Neural crest cell (in vitro differentiated cells): Measurements from ENCODE around the gene SUGP2. TPM values are rescaled to one million over a fixed set of nuclear protein-coding genes. Genes with fewer than 3 reads are reported as not detected.

Experiments used
- DNase-seq: peaks from one replicate; pipeline ENCODE4 v3.0.0; 2021; ENCODE audit warnings: low read depth, mixed read lengths, low spot score
- H3K27ac Mint-ChIP-seq: one replicate; pipeline ENCODE4 v1.8.0; 2021; ENCODE audit warnings: mild to moderate bottlenecking, mixed read lengths; ENCODE audit not compliant: unreplicated experiment
- H3K27me3 Mint-ChIP-seq: 2 replicates; pipeline ENCODE4 v1.8.0; 2021; ENCODE audit warnings: low read depth, mild to moderate bottlenecking, mixed read lengths
- H3K36me3 Mint-ChIP-seq: 2 replicates; pipeline ENCODE4 v1.8.0; 2021; ENCODE audit warnings: low read depth, mild to moderate bottlenecking, mixed read lengths
- H3K4me1 Mint-ChIP-seq: 2 replicates; pipeline ENCODE4 v1.8.0; 2021; ENCODE audit warnings: mixed read lengths
- H3K4me3 Mint-ChIP-seq: one replicate; pipeline ENCODE4 v1.8.0; 2021; ENCODE audit warnings: mild to moderate bottlenecking, mixed read lengths
- H3K9me3 Mint-ChIP-seq: 2 replicates; pipeline ENCODE4 v1.8.0; 2021; ENCODE audit warnings: mixed read lengths
- CTCF ChIP-seq: fragments of 200-600 bp; sonication (generic); conservative IDR thresholded peaks from 2 replicates; pipeline ENCODE4 v1.5.0; 2021; ENCODE audit warnings: antibody characterized with exemption, mild to moderate bottlenecking
- total RNA-seq: library from RNA; stranded (reverse); gene quantifications from 2 replicates; pipeline ENCODE4 v1.2.1, GENCODE V29; 2021

The SUGP2 gene
- total RNA-seq, 1 donor from 2014 or later = 160 TPM

GRCh38 chr19:18993115-18993514 lies 40.2 kb downstream of the SUGP2 start:
- Mint-ChIP-seq H3K36me3 (peaks cover 4% of the 10 kb centered on the region), H3K4me3 (no peak overlapping the region), H3K4me1 (peaks cover 7% of the 10 kb centered on the region), H3K9me3 (no peaks in the 10 kb centered on the region), H3K27ac (no peak overlapping the region), H3K27me3 (no peaks in the 10 kb centered on the region)
- TF ChIP-seq CTCF = no peak
- DNase-seq = no peak

- Mint-ChIP-seq H3K27ac (no peak overlapping the region), H3K36me3 (peaks cover 4% of the 10 kb centered on the region), H3K27me3 (no peaks in the 10 kb centered on the region), H3K9me3 (no peaks in the 10 kb centered on the region), H3K4me1 (peaks cover 7% of the 10 kb centered on the region), H3K4me3 (no peak overlapping the region)
- TF ChIP-seq CTCF = no peak
- DNase-seq = no peak
Observed at GRCh38 chr19:18992696-18993095, 40.6 kb downstream of the SUGP2 start.

GRCh38 chr19:18991468-18991867 lies 41.8 kb downstream of the SUGP2 start:
- no peak for TF ChIP-seq CTCF
- no peak overlapping the region for H3K27ac Mint-ChIP-seq
- H3K4me3 Mint-ChIP-seq = no peak overlapping the region
- no peaks in the 10 kb centered on the region for H3K9me3 Mint-ChIP-seq
- peaks cover 4% of the 10 kb centered on the region for H3K27me3 Mint-ChIP-seq
- DNase-seq = no peak
- peaks cover 4% of the 10 kb centered on the region for H3K36me3 Mint-ChIP-seq
- H3K4me1 Mint-ChIP-seq = peaks cover 12% of the 10 kb centered on the region

- H3K27ac Mint-ChIP-seq = no peak overlapping the region
- H3K4me1 Mint-ChIP-seq = peaks cover 11% of the 10 kb centered on the region
- H3K36me3 Mint-ChIP-seq = peaks cover 4% of the 10 kb centered on the region
Observed at GRCh38 chr19:18991006-18991405, 42.3 kb downstream of the SUGP2 start.

GRCh38 chr19:18990128-18990708 lies 43.1 kb downstream of the SUGP2 start:
- peaks cover 10% of the 10 kb centered on the region for H3K4me1 Mint-ChIP-seq
- no peak for TF ChIP-seq CTCF
- no peak overlapping the region for H3K4me3 Mint-ChIP-seq
- peaks cover 4% of the 10 kb centered on the region for H3K27me3 Mint-ChIP-seq
- no peak overlapping the region for H3K27ac Mint-ChIP-seq
- H3K36me3 Mint-ChIP-seq = peaks cover 4% of the 10 kb centered on the region
- H3K9me3 Mint-ChIP-seq = no peaks in the 10 kb centered on the region
- no peak for DNase-seq

More at GRCh38 chr19:18991006-18991405, 42.3 kb downstream of the SUGP2 start:
- DNase-seq = no peak
- no peak for TF ChIP-seq CTCF
- Mint-ChIP-seq H3K27me3 (peaks cover 4% of the 10 kb centered on the region), H3K9me3 (no peaks in the 10 kb centered on the region), H3K4me3 (no peak overlapping the region)
